HG03066 (cell line): ENCODE results near the gene ACLY.
"Not testable (repeated sequence)": the region's sequence is repeated elsewhere in the genome, so short reads cannot be mapped to it uniquely, and the experiment has no call there.

Source experiments
- ATAC-seq: cut with Tn5 transposase; IDR thresholded peaks from one replicate; pipeline ENCODE4 v1.9.1; 2021; ENCODE audit warnings: low read depth; ENCODE audit not compliant: unreplicated experiment

Gene ACLY

GRCh38 chr17:41941168-41941567 is 22.4 kb upstream of the ACLY start:
- no peak for ATAC-seq

- ATAC-seq = no peak
Measured at GRCh38 chr17:41939693-41940090, 20.9 kb upstream of the ACLY start.

GRCh38 chr17:41939044-41939692 is 20.4 kb upstream of the ACLY start:
- ATAC-seq = no peak

- ATAC-seq = no peak
Measured at GRCh38 chr17:41937970-41938954, 19.5 kb upstream of the ACLY start.

- no peak for ATAC-seq
Measured at GRCh38 chr17:41935641-41936040, 16.9 kb upstream of the ACLY start.

GRCh38 chr17:41932816-41933389 is 14.2 kb upstream of the ACLY start:
- ATAC-seq = no peak

- not testable (repeated sequence) for ATAC-seq
Measured at GRCh38 chr17:41931715-41932114, 13.0 kb upstream of the ACLY start.

- not testable (repeated sequence) for ATAC-seq
Measured at GRCh38 chr17:41930833-41931156, 12.0 kb upstream of the ACLY start.

GRCh38 chr17:41930009-41930832 is 11.5 kb upstream of the ACLY start, which contains the start of gene ODAD4:
ODAD4 (plus strand) TSS chr17:41930617; CDS start chr17:41930724, 107 bp downstream.
- ATAC-seq = peak; percentile 97

- no peak for ATAC-seq
Measured at GRCh38 chr17:41928693-41929251, 10.0 kb upstream of the ACLY start.

- no peak for ATAC-seq
Measured at GRCh38 chr17:41925991-41926590, 7.3 kb upstream of the ACLY start.

- no peak for ATAC-seq
Measured at GRCh38 chr17:41920580-41920955, 1.8 kb upstream of the ACLY start.

GRCh38 chr17:41919840-41920579 is 1.3 kb upstream of the ACLY start:
- ATAC-seq = no peak

- peak; percentile 4 for ATAC-seq
Measured at GRCh38 chr17:41919165-41919817, 540 bp upstream of the ACLY start.

- ATAC-seq = no peak
Measured at GRCh38 chr17:41917679-41918313, 955 bp downstream of the ACLY start.

- no peak for ATAC-seq
Measured at GRCh38 chr17:41917192-41917591, 1.6 kb downstream of the ACLY start.

- no peak for ATAC-seq
Measured at GRCh38 chr17:41915566-41915965, 3.2 kb downstream of the ACLY start.

GRCh38 chr17:41915020-41915419 is 3.7 kb downstream of the ACLY start:
- ATAC-seq = no peak
